ENCODE results near the gene BBOX1.

- TF ChIP-seq, protein P1, sequence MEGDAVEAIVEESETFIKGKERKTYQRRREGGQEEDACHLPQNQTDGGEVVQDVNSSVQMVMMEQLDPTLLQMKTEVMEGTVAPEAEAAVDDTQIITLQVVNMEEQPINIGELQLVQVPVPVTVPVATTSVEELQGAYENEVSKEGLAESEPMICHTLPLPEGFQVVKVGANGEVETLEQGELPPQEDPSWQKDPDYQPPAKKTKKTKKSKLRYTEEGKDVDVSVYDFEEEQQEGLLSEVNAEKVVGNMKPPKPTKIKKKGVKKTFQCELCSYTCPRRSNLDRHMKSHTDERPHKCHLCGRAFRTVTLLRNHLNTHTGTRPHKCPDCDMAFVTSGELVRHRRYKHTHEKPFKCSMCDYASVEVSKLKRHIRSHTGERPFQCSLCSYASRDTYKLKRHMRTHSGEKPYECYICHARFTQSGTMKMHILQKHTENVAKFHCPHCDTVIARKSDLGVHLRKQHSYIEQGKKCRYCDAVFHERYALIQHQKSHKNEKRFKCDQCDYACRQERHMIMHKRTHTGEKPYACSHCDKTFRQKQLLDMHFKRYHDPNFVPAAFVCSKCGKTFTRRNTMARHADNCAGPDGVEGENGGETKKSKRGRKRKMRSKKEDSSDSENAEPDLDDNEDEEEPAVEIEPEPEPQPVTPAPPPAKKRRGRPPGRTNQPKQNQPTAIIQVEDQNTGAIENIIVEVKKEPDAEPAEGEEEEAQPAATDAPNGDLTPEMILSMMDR (IDR thresholded peaks at IDR 0.05), result no peak
- TF ChIP-seq POLR2A (IDR thresholded peaks at IDR 0.05) (no peak), EP300 (IDR thresholded peaks at IDR 0.05) (no peak)
Observed at GRCh38 chr11:27083241-27083640, 42.6 kb downstream of the BBOX1 start.

All from tibial nerve (tissue), 4 donors.